Body of pancreas (tissue), 4 donors: ENCODE measurements around the gene KDM3A. TPM values are rescaled to one million over a fixed set of nuclear protein-coding genes. Genes with fewer than 3 reads are reported as not detected.

ENCODE experiments used
- ATAC-seq: fragments of 150-250 bp; one replicate; pipeline ENCODE4 v1.9.1; 2016
- DNase-seq, 4 donors: peaks; one replicate each; pipeline ENCODE4 v3.0.0-alpha.2; 2019
- H3K27ac ChIP-seq, 4 donors: fragments of 200-600 bp; sonication (generic); 1 replicate in 3 of 4; 2 replicates in 1 of 4; pipeline versions ENCODE4 v1.5.1 to v1.6.1; 2016 to 2019; ENCODE audit warnings: mild to moderate bottlenecking in 1 of 4, mixed read lengths in 1 of 4, moderate library complexity in 1 of 4
- H3K27me3 ChIP-seq, 2 donors: fragments of 200-600 bp; sonication (generic); one replicate each; pipeline ENCODE4 v1.6.0; 2016; ENCODE audit warnings: mild to moderate bottlenecking in 1 of 2
- H3K36me3 ChIP-seq, 2 donors: fragments of 200-600 bp; sonication (generic); replicated peaks in 1 of 2; 2 replicates each; pipeline ENCODE4 v1.5.1; 2016; ENCODE audit warnings: low read depth in 2 of 2; ENCODE audit not compliant: insufficient read depth in 1 of 2
- H3K4me1 ChIP-seq: fragments of 200-600 bp; sonication (generic); one replicate; pipeline ENCODE4 v1.6.0; 2016
- H3K4me3 ChIP-seq, 2 donors: fragments of 200-600 bp; sonication (generic); 1 replicate in 1 of 2; 2 replicates in 1 of 2; pipeline ENCODE4 v1.5.1; 2016 to 2019
- H3K9me3 ChIP-seq, 3 donors: fragments of 200-600 bp; sonication (generic); 1 replicate in 2 of 3; 2 replicates in 1 of 3; pipeline ENCODE4 v1.5.1; 2016
- POLR2A ChIP-seq, 3 donors: fragments of 450-650 bp; IDR thresholded peaks; one replicate each; pipeline ENCODE4 v1.6.1; 2016; ENCODE audit warnings: antibody characterized with exemption in 3 of 3, mild to moderate bottlenecking in 2 of 3
- WGBS, 2 donors: methylation state at CpG; one replicate each; pipeline ENCODE4 v1.1.5; 2017; 5-methylcytosine and 5-hydroxymethylcytosine counted together
- intact Hi-C: fragments of 100-400 bp; cut with DNase I; formaldehyde crosslinking; loops from one replicate; pipeline ENCODE4 v1.15.1; 2023
- total RNA-seq, 2 donors: library from RNA; depleted of rRNA; stranded (reverse); fragments of >200 nt; gene quantifications; one replicate each; pipeline ENCODE4 v1.1.0, GENCODE V29; 2016
- TF ChIP-seq, protein P1 (sequence below), 7 experiments: fragments of 450-650 bp in 4 of 7; fragments of 200-600 bp in 3 of 7; sonication (generic) in 3 of 7; IDR thresholded peaks; one replicate each; pipeline ENCODE4 v1.5.1; 2016 to 2019; ENCODE audit warnings: antibody characterized with exemption in 7 of 7

The KDM3A gene
- total RNA-seq, 2 donors from 2014 or later: 34.0 to 47.8 TPM

- no peak for DNase-seq
- no peak overlapping the region for H3K4me3 ChIP-seq
- 92 to 98% methylated on average over 2 of the region's 2 CpGs for WGBS, 2 donors
- intact Hi-C loops: no loop called here
- no peaks in the 10 kb centered on the region for H3K27me3 ChIP-seq
- no peak for ATAC-seq
- H3K9me3 ChIP-seq: no peaks in the 10 kb centered on the region
- H3K4me1 ChIP-seq: peaks cover 63% of the 10 kb centered on the region
- peaks cover 0 to 4% of the 10 kb centered on the region in 2 donors for H3K36me3 ChIP-seq
- TF ChIP-seq POLR2A (IDR thresholded peaks at IDR 0.05): no peak
- TF ChIP-seq, protein P1, sequence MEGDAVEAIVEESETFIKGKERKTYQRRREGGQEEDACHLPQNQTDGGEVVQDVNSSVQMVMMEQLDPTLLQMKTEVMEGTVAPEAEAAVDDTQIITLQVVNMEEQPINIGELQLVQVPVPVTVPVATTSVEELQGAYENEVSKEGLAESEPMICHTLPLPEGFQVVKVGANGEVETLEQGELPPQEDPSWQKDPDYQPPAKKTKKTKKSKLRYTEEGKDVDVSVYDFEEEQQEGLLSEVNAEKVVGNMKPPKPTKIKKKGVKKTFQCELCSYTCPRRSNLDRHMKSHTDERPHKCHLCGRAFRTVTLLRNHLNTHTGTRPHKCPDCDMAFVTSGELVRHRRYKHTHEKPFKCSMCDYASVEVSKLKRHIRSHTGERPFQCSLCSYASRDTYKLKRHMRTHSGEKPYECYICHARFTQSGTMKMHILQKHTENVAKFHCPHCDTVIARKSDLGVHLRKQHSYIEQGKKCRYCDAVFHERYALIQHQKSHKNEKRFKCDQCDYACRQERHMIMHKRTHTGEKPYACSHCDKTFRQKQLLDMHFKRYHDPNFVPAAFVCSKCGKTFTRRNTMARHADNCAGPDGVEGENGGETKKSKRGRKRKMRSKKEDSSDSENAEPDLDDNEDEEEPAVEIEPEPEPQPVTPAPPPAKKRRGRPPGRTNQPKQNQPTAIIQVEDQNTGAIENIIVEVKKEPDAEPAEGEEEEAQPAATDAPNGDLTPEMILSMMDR (IDR thresholded peaks at IDR 0.05): no peak
- H3K27ac ChIP-seq: no peak overlapping the region
Measured at GRCh38 chr2:86446060-86446459, 4.9 kb downstream of the KDM3A start.

GRCh38 chr2:86453836-86454235, 12.7 kb downstream of the KDM3A start:
- DNase-seq: peak; percentile 78 to 87 (median 86)
- intact Hi-C loops: no loop called here
- no peaks in the 10 kb centered on the region for H3K27me3 ChIP-seq
- H3K4me3 ChIP-seq: no peak overlapping the region
- peaks cover 50% of the 10 kb centered on the region for H3K4me1 ChIP-seq
- peak; percentile 80 for ATAC-seq
- H3K9me3 ChIP-seq: no peaks in the 10 kb centered on the region
- TF ChIP-seq POLR2A (IDR thresholded peaks at IDR 0.05): no peak
- TF ChIP-seq, protein P1 (IDR thresholded peaks at IDR 0.05): no peak
- H3K36me3 ChIP-seq: peaks cover 0 to 23% of the 10 kb centered on the region in 2 donors
- 2 to 8% methylated on average over 2 of the region's 2 CpGs for WGBS, 2 donors
- peak overlapping the region in 3 of 4 donors; percentile 45 to 48 (median 46) for H3K27ac ChIP-seq

DNA sequence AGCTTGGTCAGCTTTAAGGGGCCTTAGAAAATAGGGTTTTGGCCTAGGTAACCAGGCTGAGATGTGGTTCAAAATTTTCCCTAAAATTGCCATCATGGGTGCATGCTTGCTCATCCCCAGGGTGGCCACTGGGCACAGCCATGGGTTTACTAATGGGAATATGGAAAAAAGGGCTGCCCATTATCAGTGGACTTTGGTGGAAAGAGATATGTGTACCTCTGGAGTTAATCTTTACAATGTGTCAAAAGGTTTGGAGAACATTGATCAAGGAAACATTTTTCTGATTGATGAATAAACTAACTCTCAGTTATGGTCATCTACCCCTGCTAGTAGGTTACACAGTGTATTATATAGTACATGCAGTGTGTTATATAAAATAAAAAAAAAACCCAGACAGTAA, 13.1 kb downstream of the KDM3A start:
- Histone ChIP-seq H3K4me1 (peaks cover 47% of the 10 kb centered on the region), H3K9me3 (no peaks in the 10 kb centered on the region), H3K36me3 (peaks cover 0 to 23% of the 10 kb centered on the region in 2 donors), H3K27me3 (no peaks in the 10 kb centered on the region), H3K27ac (peak overlapping the region in 3 of 4 donors; percentile 45 to 48 (median 46)), H3K4me3 (no peak overlapping the region)
- ATAC-seq: no peak
- TF ChIP-seq, protein P1 (IDR thresholded peaks at IDR 0.05): no peak
- TF ChIP-seq POLR2A (IDR thresholded peaks at IDR 0.05): no peak
- DNase-seq: no peak
- intact Hi-C loops: no loop called here

DNA sequence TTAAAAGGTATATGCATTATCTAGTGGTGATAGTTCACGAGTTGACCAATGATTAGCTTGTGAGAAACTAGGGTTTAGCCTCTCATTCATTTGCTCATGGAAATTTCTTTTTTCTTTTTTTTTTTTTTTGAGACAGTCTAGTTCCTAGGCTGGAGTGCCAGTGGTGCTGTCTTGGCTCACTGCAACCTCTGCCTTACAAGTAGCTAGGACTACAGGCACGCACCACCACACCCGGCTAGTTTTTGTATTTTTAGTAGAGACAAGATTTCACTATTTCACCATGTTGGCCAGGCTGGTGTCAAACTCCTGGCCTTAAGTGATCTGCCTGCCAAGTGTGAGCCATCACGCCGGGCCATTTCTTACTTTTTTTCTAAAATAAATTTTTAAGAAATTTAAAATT, 14.0 kb downstream of the KDM3A start:
- 82 to 86% methylated on average over 5 of the region's 5 CpGs for WGBS, 2 donors
- TF ChIP-seq, protein P1 (IDR thresholded peaks at IDR 0.05): no peak
- no peak for TF ChIP-seq POLR2A (IDR thresholded peaks at IDR 0.05)
- DNase-seq (no peak), ATAC-seq (no peak)
- Histone ChIP-seq H3K36me3 (peaks cover 0 to 23% of the 10 kb centered on the region in 2 donors), H3K4me1 (peaks cover 39% of the 10 kb centered on the region), H3K27me3 (no peaks in the 10 kb centered on the region), H3K4me3 (no peak overlapping the region), H3K9me3 (no peaks in the 10 kb centered on the region), H3K27ac (no peak overlapping the region)
- intact Hi-C loops: no loop called here

DNA sequence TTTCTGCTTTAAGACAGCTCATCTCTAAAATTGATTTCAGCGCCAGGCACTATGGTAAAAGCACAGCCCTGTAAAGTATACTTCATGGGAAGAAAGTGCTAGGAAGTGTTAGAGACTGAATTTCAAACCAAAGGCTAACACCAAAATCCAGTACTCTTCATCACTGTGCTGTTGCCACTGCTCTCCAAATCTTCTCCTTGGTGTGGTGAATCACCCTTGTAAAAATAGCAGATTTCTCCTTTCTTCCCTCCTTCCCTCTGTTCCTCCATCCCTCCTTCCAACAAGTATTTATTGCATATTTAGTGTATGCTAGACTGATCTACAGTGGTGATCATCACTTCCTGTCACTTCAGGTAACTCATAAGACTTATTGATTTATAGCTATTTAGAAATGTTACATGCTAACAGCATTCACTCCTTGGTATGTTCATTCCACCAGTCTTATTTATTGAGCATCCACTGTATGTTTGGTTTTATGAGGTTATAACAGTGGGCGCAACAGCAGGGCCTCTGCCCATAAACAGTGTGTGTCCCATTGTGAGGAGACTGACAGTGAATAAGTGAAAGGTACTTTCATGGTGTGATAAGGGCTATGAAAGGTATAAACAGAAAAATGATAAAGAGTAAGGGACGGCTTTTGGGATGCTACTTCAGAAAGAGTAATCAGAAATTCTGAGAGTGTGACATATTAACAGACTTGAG, 20.0 kb downstream of the KDM3A start:
- peaks cover 0 to 16% of the 10 kb centered on the region in 2 donors for H3K36me3 ChIP-seq
- ATAC-seq (no peak), DNase-seq (no peak)
- peaks cover 48% of the 10 kb centered on the region for H3K4me1 ChIP-seq
- WGBS, 2 donors: 94 to 96% methylated on average over 3 of the region's 3 CpGs
- H3K4me3 ChIP-seq: no peak overlapping the region
- TF ChIP-seq, protein P1 (IDR thresholded peaks at IDR 0.05): no peak
- TF ChIP-seq POLR2A (IDR thresholded peaks at IDR 0.05): no peak
- no peaks in the 10 kb centered on the region for H3K9me3 ChIP-seq
- H3K27ac ChIP-seq: no peak overlapping the region
- no peaks in the 10 kb centered on the region for H3K27me3 ChIP-seq
- intact Hi-C loops: no loop called here
